Body of pancreas (tissue), 4 donors: ENCODE measurements around the gene BANF2. TPM values are rescaled to one million over a fixed set of nuclear protein-coding genes. Genes with fewer than 3 reads are reported as not detected.
"Not testable (repeated sequence)": the region's sequence is repeated elsewhere in the genome, so short reads cannot be mapped to it uniquely, and the experiment has no call there.

ENCODE experiments used
- ATAC-seq: fragments of 150-250 bp; one replicate; pipeline ENCODE4 v1.9.1; 2016
- DNase-seq, 4 donors: peaks; one replicate each; pipeline ENCODE4 v3.0.0-alpha.2; 2019
- H3K27ac ChIP-seq, 4 donors: fragments of 200-600 bp; sonication (generic); 1 replicate in 3 of 4; 2 replicates in 1 of 4; pipeline versions ENCODE4 v1.5.1 to v1.6.1; 2016 to 2019; ENCODE audit warnings: mild to moderate bottlenecking in 1 of 4, mixed read lengths in 1 of 4, moderate library complexity in 1 of 4
- H3K27me3 ChIP-seq, 2 donors: fragments of 200-600 bp; sonication (generic); one replicate each; pipeline ENCODE4 v1.6.0; 2016; ENCODE audit warnings: mild to moderate bottlenecking in 1 of 2
- H3K36me3 ChIP-seq, 2 donors: fragments of 200-600 bp; sonication (generic); replicated peaks in 1 of 2; 2 replicates each; pipeline ENCODE4 v1.5.1; 2016; ENCODE audit warnings: low read depth in 2 of 2; ENCODE audit not compliant: insufficient read depth in 1 of 2
- H3K4me1 ChIP-seq: fragments of 200-600 bp; sonication (generic); one replicate; pipeline ENCODE4 v1.6.0; 2016
- H3K4me3 ChIP-seq, 2 donors: fragments of 200-600 bp; sonication (generic); 1 replicate in 1 of 2; 2 replicates in 1 of 2; pipeline ENCODE4 v1.5.1; 2016 to 2019
- H3K9me3 ChIP-seq, 3 donors: fragments of 200-600 bp; sonication (generic); 1 replicate in 2 of 3; 2 replicates in 1 of 3; pipeline ENCODE4 v1.5.1; 2016
- POLR2A ChIP-seq, 3 donors: fragments of 450-650 bp; IDR thresholded peaks; one replicate each; pipeline ENCODE4 v1.6.1; 2016; ENCODE audit warnings: antibody characterized with exemption in 3 of 3, mild to moderate bottlenecking in 2 of 3
- WGBS, 2 donors: methylation state at CpG; one replicate each; pipeline ENCODE4 v1.1.5; 2017; 5-methylcytosine and 5-hydroxymethylcytosine counted together
- intact Hi-C: fragments of 100-400 bp; cut with DNase I; formaldehyde crosslinking; loops from one replicate; pipeline ENCODE4 v1.15.1; 2023
- total RNA-seq, 2 donors: library from RNA; depleted of rRNA; stranded (reverse); fragments of >200 nt; gene quantifications; one replicate each; pipeline ENCODE4 v1.1.0, GENCODE V29; 2016
- TF ChIP-seq, protein P1 (sequence below), 7 experiments: fragments of 450-650 bp in 4 of 7; fragments of 200-600 bp in 3 of 7; sonication (generic) in 3 of 7; IDR thresholded peaks; one replicate each; pipeline ENCODE4 v1.5.1; 2016 to 2019; ENCODE audit warnings: antibody characterized with exemption in 7 of 7

The BANF2 gene
- total RNA-seq, 2 donors from 2014 or later: 4.0 TPM; not detected in 1

DNA sequence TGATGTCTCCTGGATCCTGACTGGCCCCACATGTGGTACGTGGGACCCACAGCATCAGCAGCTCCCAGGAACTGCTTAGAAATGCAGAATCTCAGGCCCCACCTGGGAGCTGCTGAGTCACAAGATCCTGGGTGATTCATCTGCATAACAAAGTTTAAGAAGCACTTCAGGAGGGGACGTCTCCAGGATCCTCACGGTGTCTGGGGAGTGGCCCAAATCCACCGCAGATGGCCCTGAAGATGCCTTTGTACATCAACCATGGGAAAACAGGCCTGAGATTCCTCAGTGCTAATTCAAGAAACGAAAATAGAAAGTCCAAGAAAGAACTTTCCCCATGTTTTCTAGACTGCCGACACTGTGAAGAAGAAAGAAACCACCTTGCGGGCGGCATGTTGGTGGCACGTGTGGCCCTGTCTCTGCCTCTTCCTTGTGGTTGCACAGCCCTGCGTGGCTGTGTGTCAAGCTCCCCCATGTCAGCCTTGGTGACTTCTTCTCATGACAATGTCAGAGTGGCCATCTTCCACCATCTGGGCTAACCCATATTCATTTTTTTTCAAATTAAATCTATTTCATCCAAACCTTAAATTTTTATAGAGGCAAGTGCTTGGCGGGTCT is 43.8 kb upstream of the BANF2 start:
- no peaks in the 10 kb centered on the region for H3K9me3 ChIP-seq
- H3K36me3 ChIP-seq: peaks cover 10 to 16% of the 10 kb centered on the region in 2 donors
- TF ChIP-seq, protein P1, sequence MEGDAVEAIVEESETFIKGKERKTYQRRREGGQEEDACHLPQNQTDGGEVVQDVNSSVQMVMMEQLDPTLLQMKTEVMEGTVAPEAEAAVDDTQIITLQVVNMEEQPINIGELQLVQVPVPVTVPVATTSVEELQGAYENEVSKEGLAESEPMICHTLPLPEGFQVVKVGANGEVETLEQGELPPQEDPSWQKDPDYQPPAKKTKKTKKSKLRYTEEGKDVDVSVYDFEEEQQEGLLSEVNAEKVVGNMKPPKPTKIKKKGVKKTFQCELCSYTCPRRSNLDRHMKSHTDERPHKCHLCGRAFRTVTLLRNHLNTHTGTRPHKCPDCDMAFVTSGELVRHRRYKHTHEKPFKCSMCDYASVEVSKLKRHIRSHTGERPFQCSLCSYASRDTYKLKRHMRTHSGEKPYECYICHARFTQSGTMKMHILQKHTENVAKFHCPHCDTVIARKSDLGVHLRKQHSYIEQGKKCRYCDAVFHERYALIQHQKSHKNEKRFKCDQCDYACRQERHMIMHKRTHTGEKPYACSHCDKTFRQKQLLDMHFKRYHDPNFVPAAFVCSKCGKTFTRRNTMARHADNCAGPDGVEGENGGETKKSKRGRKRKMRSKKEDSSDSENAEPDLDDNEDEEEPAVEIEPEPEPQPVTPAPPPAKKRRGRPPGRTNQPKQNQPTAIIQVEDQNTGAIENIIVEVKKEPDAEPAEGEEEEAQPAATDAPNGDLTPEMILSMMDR (IDR thresholded peaks at IDR 0.05): no peak
- no peak for TF ChIP-seq POLR2A (IDR thresholded peaks at IDR 0.05)
- DNase-seq (peak in 3 of 4 donors; percentile 6 to 12 (median 7)), ATAC-seq (no peak)
- H3K4me3 ChIP-seq: no peak overlapping the region
- WGBS, 2 donors: 40 to 51% methylated on average over 11 of the region's 11 CpGs
- no peaks in the 10 kb centered on the region for H3K27me3 ChIP-seq
- peaks cover 96% of the 10 kb centered on the region for H3K4me1 ChIP-seq
- H3K27ac ChIP-seq: peak overlapping the region in 2 of 4 donors; percentile 13 to 53
- intact Hi-C loops: no loop called here

DNA sequence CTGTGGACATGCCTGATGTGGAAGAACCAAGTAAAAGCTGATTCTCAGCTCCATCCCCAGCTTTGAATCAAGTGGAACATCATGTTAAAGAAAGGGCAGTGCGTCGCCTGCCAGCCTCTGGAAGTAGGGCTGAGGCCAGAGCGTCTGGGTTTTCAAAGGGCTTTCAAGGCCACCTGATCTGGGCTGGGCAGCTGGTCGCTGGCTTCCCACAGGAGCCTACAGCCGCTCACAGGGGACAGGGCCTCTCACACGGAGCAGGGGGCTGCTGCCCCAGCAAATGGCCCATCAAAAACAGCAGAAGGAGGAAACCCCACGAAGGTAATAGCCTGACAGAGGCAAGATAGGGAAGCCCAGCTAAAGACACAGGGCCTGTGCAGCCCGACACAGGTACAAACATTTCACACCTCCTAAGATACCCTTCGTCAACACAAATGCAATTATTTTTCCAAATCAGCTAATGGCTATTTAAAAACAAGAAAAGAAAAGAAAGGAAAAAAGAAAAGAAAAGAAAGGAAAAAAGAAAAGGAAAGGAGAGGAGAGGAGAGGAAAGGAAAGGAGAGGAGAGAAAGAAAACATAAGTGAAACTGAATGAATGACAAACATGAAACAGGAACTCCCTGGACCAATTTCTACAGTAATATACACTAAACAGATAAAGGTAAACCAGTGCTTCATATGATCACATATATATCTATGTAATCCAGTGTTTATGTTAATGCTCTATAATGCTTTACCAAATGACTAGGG is 42.5 kb upstream of the BANF2 start:
- peak; percentile 64 for ATAC-seq
- H3K27ac ChIP-seq: peak overlapping the region; percentile 32 to 77 (median 43)
- intact Hi-C loops: no loop called here
- 27 to 39% methylated on average over 8 to 9 of the region's 9 CpGs for WGBS, 2 donors
- peak; percentile 55 to 71 (median 67) for DNase-seq
- H3K4me1 ChIP-seq: peaks cover 96% of the 10 kb centered on the region
- H3K4me3 ChIP-seq: no peak overlapping the region
- TF ChIP-seq POLR2A (IDR thresholded peaks at IDR 0.05): no peak
- TF ChIP-seq, protein P1 (IDR thresholded peaks at IDR 0.05): no peak
- H3K27me3 ChIP-seq: no peaks in the 10 kb centered on the region
- no peaks in the 10 kb centered on the region for H3K9me3 ChIP-seq
- H3K36me3 ChIP-seq: peaks cover 10 to 16% of the 10 kb centered on the region in 2 donors

DNA sequence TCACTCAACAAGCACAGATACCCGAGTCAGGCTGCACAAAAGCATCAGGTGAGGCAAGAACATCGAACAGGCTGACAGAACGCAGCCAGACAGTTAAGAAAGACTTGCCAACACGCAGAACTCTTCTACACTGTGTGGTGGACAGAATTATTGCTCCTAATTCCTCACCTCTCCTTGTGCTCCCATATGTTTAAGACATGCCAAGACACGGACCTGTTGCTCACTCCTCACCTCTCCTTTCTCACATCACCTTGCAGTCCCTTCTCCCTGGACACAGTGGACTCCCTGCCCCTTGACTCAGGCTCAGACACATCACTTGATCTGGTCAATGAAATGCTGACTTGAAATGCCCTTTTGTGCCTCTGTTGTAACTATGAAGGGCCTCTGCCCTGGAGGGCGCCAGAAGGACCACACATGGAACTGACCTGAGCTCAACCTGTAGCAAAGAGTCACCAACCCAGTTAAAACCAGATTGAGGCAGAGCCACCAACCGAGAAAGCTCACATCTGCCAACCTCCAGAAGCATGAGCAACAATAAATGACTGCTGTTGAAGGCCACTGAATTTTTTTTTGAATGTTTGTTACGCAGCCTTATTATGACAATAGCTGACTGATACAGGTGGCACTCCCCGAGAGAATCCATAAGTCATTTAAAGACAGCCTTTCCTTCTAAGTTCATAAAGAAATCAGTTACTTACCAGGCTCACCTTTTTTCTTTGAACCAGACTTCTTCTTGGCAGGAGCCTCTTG is 41.7 kb upstream of the BANF2 start:
- Histone ChIP-seq H3K36me3 (peaks cover 10 to 16% of the 10 kb centered on the region in 2 donors), H3K27ac (peak overlapping the region in 3 of 4 donors; percentile 32 to 77 (median 73)), H3K4me1 (peaks cover 96% of the 10 kb centered on the region), H3K4me3 (no peak overlapping the region), H3K27me3 (no peaks in the 10 kb centered on the region), H3K9me3 (no peaks in the 10 kb centered on the region)
- WGBS, 2 donors: 46 to 58% methylated on average over 9 of the region's 9 CpGs
- DNase-seq (peak in 3 of 4 donors; percentile 2 to 11 (median 5)), ATAC-seq (no peak)
- intact Hi-C loops: no loop called here
- no peak for TF ChIP-seq POLR2A (IDR thresholded peaks at IDR 0.05)
- TF ChIP-seq, protein P1 (IDR thresholded peaks at IDR 0.05): no peak

DNA sequence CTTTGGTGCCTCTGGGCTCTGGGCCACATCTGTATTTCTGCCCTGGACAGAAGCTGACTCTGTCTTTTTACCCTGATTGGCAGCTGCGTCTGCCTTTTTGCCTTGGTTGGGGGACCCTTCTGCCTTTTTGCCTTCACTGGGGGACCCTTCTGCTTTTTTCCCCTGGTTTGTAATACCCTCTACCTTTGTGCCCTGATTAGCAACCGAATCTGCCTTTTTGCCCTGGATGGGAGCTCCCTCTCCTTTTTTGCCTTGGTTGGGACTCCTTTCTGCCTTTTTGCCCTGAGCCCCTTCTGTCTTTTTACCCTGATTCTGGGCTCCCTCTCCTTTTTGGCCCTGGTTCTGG is 41.1 kb upstream of the BANF2 start:
- H3K4me3 ChIP-seq: no peak overlapping the region
- ATAC-seq: no peak
- 67 to 80% methylated on average over 2 of the region's 2 CpGs for WGBS, 2 donors
- peak in 3 of 4 donors; percentile 2 to 31 (median 11) for DNase-seq
- H3K9me3 ChIP-seq: no peaks in the 10 kb centered on the region
- H3K36me3 ChIP-seq: peaks cover 10 to 16% of the 10 kb centered on the region in 2 donors
- no peaks in the 10 kb centered on the region for H3K27me3 ChIP-seq
- intact Hi-C loops: no loop called here
- peak overlapping the region in 2 of 4 donors; percentile 73 to 77 for H3K27ac ChIP-seq
- peaks cover 93% of the 10 kb centered on the region for H3K4me1 ChIP-seq
- no peak for TF ChIP-seq POLR2A (IDR thresholded peaks at IDR 0.05)
- TF ChIP-seq, protein P1 (IDR thresholded peaks at IDR 0.05): no peak

DNA sequence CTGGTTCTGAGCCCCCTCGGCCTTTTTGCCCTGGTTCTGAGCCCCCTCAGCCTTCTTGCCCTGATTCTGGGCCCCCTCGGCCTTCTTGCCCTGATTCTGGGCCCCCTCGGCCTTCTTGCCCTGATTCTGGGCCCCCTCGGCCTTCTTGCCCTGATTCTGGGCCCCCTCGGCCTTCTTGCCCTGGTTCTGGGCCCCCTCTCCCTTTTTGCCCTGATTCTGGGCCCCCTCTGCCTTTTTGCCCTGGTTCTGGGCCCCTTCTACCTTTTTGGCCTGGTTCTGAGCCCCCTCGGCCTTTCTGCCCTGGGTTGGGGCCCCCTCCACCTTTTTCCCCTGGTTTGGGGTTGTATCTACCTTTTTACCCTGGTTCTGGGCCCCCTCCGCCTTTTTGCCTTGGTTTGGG is 40.4 kb upstream of the BANF2 start:
- DNase-seq: peak in 2 of 4 donors; percentile 2 to 8
- H3K9me3 ChIP-seq, H3K27me3 ChIP-seq, H3K4me3 ChIP-seq, intact Hi-C loops, ATAC-seq: not testable (repeated sequence)
- WGBS, 2 donors: 84 to 95% methylated on average over 7 of the region's 7 CpGs
- Histone ChIP-seq H3K4me1 (peaks cover 93% of the 10 kb centered on the region), H3K36me3 (peaks cover 9 to 16% of the 10 kb centered on the region in 2 donors), H3K27ac (peak overlapping the region in 3 of 4 donors; percentile 60 to 77 (median 73))
